ENCODE measurements around the gene PARVB. TPM values are rescaled to one million over a fixed set of nuclear protein-coding genes. Genes with fewer than 3 reads are reported as not detected.

Gene PARVB
- total and polyA plus RNA-seq, 2 of the 8 experiments (the other 6 are each of a cell fraction or from before 2014, with no cell fraction given), result 14.5 to 18.6 TPM

DNA sequence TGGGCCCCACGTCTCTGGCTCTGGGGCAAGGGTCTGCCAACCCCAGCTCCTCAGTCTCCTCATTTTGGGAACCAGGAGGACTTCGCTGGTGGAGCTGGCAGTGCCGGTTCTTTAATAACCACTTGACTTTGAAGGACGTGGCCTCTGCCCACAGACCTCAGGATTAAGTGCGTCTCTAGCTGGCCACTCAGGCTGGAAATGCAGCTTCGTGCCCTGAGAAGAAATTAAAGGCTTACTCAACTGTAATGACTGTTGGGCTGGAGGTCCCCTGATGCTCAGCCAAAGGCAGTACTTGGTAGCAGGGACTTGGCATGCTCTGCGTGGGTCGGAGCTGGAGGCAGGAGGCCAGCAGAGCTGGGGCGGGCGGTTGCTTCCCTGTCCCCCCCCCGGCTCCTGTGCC is 139.9 kb downstream of the PARVB start (continued):
- TF ChIP-seq, protein P1, sequence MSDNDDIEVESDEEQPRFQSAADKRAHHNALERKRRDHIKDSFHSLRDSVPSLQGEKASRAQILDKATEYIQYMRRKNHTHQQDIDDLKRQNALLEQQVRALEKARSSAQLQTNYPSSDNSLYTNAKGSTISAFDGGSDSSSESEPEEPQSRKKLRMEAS (IDR thresholded peaks at IDR 0.05), result no peak
- TF ChIP-seq TAF1 (IDR thresholded peaks at IDR 0.05; ENCODE audit: low read depth, low read length), result no peak
- TF ChIP-seq GABPA (IDR thresholded peaks at IDR 0.05; ENCODE audit: borderline replicate concordance, insufficient read depth, low read length), result no peak
- TF ChIP-seq CBX8 (IDR thresholded peaks at IDR 0.05; ENCODE audit: borderline replicate concordance, low read depth, low read length), result no peak
- no peak for TF ChIP-seq TCF12 (IDR thresholded peaks at IDR 0.05; ENCODE audit: low read depth, low read length)
- TF ChIP-seq RAD21 (IDR thresholded peaks at IDR 0.05 in 1 of 2, conservative IDR thresholded peaks at IDR 0.05 in 1 of 2; ENCODE audit: low read depth in 2 of 2, low read length in 2 of 2), result no peak
- TF ChIP-seq HDAC6 (IDR thresholded peaks at IDR 0.05; ENCODE audit: low read depth, low read length), result no peak
